NCI-H2171 treated with DMSO at 0.1 percent for 48 hours (cell line): ENCODE data around the gene KIF16B.

Source experiments
- DNase-seq: peaks from one replicate; lab custom pipeline; 2025; lab: John Stamatoyannopoulos, UW

KIF16B gene

DNA sequence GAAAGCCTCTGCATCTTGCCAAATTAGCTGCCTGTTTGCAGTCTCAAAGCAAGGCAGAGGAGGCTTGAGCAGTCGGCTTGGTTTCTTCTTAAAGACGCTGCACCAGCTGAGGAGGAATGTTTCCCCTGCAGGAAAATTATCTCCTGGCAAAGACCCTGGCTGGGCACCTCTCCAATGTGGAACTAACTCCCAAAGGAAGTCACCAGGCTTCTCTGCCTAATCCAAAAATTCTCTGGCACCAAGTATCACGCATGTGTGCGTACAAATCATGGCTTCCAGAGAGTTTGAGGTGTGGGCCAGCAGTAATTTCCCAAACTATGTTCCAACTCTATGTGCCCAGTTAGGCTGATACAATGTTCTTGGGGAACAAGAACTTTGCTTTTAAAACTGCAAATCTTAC is 176.2 kb downstream of the KIF16B start:
- no peak for DNase-seq

DNA sequence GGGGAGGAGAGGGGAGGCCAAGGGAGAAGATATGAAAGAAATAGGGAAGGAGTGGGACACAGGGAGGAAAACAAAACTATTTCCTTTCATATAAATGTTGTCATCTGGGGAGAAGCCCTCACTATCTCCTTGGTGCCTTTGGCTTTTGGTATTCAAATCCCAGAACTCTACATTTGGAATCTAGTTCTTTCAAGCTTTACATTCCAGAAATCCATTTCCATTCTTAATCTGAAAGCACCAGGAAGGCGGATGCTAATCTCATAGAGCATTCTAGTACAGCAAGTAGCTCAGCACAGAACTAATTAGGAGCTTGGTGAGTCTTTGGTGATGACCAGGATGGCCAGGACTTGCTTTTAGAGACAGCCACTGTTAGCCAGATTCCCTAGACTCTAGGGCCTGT is 177.9 kb downstream of the KIF16B start:
- no peak for DNase-seq

DNA sequence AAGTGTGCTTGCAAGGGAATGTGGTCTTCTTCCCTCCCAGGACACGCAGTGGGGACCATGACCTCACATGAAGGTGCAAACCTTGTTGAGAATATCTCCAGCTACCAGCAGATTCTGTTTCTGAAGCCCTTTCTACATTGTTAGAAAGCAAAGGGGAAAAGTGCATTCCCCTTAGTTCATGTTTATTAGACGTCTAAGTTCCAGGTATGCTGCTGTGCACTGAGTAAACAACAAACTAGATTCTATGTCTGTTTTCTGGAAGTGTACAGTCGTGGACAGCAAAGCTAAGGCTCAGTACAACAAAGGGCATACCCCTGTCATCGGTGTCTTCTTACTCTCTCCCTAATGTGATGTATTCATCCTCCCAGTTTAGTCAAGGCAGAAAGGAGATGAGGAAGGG is 178.5 kb downstream of the KIF16B start:
- DNase-seq: no peak

DNA sequence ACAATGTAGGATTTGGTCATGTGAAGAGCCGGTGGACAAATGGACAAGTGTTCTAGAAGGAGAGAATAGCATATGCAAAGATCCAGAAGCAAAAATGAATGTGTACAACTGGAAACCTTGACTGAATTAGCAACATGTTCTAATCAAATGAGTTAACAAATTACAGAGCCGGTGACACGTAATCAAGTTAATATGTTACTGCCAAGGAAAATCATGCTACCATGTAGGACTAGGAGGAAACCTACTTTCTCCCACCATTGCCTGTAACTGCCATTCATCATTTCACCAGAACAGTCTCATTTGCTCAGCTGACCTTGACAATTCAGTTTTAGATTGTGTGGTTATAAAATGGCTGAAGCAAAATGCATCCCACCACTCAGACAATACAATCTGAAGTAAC is 179.4 kb downstream of the KIF16B start:
- no peak for DNase-seq

DNA sequence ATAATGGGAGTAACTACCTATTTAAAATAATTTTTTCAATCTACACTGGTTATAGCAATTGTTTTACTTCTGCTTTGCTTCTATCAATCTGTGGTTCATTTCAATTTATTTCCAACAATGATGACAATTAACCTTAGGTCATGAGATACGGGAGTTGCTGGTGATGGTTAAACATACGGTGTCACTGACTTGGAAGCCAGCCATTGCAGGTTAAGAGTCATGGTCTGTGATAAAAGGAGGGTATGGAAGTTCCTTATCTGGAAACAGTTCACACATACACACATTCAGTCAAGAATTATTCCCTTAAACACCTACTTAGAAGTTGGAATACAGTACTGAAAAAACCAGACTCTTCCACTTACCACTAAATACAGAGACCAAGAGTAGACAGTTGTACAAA is 180.0 kb downstream of the KIF16B start:
- no peak for DNase-seq

DNA sequence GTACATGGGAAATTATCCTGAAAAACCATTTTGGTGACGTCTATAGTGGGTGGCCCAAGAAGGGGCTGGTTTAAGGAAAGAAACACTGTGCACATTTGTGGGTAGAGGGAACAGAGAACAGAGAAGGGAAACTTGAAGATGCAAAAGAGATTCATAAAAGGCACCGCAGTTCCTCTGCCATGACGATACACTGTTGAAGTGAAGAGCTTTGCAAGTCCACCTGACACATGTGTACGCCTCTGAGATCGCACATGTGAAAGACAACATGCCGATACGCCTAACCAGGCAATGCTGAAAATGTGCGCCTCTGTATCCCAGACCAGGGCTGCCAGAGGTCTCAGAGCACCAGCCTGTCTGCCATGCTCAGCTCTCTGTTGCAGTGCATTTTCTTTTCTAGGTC is 180.9 kb downstream of the KIF16B start:
- no peak for DNase-seq

DNA sequence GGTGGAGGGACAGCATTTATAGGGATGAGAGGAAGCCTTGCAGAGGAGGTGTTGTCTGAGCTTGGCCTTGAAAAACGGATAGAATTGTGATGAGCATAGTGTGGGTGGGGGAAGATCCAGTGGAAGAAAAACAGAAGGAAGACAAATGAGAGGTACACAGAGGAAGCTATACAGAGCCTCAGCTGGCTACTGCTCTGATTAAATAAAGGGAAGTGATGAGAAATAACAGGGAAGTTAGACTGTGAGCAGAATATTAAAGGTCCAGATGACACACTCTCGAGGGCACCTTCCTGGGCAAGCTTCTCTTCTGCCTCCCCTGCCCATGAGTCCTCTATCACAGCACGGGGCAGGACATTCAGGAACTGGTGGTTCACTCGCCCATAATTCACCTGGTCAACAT is 182.3 kb downstream of the KIF16B start:
- DNase-seq: no peak

DNA sequence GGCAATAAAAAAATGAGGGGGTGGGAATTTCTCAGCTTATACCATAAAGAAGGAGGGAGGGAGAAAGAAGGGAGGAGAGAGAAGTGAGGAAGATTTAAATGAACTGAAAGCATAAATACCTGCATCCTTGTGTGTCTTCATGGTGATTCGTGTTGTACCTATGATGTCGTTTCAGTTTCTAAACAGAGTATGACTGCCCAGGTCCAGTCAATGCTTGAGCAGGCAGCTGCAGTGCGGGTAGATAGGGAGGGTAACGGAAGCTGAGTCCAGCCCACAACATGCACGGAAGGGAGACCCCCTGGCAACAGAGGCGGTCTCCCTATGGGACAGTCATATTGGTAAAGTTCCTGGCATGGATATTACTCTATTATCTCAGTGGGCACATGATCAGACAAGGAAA is 184.5 kb downstream of the KIF16B start:
- DNase-seq: no peak

DNA sequence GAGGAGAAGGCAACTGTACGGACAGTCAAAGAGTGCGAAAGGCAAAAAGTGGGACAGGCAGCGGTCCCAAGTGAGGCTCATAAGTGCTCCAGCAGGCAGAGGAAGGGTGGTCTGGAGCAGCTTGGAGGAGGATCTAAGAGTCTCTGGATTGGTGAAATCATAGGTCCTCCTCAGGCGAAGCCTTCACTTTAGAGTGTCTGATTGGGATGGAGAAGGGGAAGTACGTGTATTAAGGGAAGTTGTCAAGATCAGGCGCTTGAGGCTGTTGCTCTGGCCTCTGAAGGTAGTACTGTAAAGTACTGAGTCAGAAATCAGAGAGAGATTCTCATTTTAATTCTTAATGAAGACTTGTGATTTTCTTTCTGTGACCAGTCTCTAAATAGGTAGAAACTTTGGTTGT is 185.6 kb downstream of the KIF16B start:
- DNase-seq: no peak

DNA sequence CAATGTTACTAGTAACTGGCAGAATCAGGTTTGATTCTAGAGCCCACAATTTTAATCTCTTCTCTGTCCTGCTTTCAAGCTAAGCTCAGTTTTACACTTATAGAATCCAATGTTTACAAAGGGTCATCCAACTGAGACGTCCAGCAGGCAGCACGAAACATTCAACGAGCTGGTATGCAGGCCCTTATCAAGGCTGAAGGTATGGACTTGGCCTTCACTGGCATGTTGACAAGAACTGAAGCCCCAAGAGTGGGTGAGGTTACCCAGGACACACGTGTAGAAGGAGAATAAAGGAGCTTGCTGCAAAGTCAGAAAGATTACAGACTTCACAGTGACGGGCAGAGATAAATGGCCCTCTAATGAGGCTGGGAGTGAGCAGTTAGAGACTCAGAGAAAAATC is 187.4 kb downstream of the KIF16B start:
- no peak for DNase-seq

DNA sequence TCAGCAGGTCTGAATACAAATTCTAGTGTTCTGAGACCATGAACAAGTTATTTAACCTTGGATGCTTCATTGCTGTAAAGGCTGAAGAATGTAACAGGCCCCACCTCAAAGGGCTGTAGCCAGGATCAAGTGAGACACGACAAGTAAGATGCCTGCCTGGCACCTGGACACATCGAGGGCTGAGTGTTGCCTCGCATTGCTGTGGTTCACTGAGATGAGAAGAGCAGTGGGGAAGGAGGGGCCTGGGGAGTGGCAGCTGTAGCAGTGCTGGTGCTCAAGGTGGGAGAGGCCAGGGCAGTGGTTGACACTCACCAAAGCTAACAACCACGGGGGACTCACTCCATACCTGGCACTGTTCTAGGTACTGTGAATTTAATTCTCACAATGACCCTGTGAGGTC is 187.8 kb downstream of the KIF16B start:
- DNase-seq: no peak

DNA sequence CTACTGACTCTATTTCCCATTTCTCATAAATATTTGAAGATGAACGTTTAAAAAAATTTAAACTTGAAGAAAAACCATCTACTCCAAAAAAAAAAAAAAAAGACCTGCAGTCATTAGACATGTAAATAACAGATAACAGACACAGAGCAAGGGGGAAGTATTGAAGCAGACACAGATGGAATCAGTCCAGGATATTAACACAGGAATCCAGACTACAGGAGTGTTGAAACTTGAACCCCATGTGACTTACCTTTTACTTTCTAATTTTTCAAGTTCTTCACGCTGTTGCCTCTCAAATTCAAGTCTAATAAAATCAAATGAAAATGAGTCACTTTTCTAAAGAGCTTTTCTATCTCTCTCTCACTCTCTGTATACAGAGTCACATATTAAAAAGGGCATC is 191.8 kb downstream of the KIF16B start:
- DNase-seq: peak; percentile 43

DNA sequence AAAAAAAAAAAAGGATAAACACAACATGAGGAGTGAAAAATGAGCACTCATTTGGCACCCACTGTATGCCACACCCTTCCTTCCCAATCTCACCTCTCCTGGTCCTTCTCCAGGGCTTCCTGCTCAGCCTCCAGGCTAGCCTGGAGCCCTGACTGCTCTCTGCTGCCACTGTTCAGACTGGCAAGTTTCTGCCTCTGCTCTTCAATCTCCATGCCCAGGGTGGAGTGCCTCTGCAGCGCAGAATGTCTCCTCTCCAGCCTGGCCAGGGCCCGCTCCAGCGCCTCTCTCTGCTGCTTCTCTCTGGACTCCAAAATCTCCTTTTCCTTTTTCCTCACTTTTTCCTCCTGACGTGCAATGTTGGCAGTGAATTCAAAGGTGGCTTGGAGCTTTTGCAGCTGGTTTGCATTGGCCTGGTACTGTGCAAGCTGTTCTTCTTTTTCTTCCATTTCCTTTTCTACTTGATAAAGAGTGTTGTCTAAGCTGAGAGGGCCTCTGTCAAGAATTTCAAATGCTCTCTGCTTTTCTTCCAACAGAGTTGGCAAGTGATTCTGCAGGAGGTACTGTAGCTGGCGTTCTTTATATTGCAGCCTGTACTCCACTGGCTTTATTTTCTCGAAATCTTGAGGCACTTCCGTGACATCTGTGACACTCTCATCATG is 194.4 kb downstream of the KIF16B start:
- peak; percentile 17 for DNase-seq

DNA sequence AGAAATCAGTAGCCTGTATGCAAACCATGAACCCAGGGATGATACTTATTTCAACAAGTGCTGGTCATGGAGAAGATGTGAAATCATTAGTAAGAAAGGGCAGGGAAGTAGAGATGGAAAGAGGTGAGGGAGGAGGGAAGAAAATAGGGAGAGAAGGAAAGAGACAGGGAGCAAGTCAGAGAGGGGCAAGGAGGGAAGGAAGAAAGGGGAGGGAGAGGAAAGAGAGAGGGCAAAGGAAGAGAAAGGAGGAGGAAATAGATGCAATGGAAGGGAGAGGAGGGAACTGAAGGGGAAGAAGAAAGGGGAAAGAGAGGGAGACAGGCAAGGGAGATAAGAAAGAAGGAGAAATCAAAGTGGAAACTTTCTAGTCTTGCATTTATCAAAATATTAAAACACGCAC is 195.1 kb downstream of the KIF16B start:
- DNase-seq: no peak

DNA sequence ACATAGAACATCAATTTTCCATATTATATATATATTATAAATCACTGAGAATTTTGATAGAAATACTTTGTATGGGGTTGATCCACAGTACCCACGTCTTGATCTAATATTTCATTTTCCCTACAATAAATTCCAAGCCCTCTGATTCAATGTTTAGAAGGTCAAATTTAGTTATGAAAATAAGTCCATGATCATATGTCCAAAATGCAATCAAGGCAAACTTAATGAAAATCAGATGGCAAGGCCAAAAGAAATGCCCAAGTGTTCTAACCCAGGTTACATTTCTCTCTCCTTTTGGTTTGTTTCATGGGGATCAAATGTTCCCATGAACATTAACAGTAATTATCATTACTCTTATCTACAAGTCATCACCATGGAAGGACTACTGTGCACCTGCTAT is 203.8 kb downstream of the KIF16B start:
- DNase-seq: no peak

DNA sequence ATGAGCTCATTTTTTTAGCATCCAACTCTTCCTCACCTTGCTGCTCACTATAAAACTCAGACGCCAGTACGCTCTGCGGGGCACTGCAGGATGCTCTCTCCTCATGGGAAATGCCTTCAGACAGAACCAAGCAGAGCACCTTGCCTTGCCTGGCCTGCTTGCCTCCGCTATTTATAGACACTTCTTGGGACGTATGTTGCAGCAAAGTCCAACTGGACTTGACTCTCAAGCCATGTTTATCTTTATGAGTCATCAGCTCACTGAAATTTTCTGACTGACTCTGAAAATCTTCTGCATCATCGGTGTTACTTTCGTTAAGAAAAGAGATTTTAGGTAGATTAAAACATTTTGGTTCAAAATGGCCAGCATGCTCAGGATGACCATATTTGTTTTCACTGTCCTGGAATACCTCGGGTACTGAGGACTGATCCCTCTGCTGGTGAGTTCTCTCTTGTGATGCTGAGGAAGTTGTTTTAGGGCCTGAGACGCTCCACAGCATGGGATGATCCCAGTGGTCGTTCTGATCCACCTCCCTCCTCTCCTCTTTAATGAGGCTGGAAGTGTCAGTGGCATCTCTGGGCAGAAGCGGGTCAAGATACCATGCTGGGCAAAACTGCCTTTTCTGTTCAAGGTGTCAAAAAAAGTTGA is 204.5 kb downstream of the KIF16B start:
- DNase-seq: no peak

DNA sequence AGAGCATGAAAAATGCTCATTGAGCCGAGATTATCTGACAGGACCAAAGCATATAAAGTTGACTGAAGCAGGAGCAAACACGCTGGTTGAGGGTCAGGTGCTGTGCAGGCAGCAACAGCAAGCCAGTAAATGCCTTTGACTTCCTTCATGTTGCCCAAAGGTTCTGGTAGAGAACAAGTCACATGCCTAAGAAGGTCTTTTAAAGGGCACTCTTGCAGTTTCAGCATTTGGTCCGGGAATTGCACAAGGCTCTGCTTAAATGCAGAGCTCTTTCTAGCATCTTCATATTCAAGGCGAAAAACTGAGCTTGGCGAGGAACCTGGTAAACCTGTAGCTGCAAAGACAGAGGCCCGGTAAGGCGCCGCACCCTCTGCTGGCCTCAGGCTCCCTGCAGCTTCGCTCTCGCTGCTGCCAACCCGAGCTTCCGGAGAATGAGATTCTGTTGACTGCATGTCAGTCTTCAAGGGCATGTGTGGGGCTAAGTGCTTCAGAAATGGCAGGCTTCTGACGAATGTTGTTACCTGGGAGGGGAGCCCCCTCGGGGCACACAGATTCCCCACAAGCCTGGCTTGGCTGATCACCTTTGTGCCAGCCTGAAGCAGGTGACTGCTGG is 205.2 kb downstream of the KIF16B start:
- no peak for DNase-seq

DNA sequence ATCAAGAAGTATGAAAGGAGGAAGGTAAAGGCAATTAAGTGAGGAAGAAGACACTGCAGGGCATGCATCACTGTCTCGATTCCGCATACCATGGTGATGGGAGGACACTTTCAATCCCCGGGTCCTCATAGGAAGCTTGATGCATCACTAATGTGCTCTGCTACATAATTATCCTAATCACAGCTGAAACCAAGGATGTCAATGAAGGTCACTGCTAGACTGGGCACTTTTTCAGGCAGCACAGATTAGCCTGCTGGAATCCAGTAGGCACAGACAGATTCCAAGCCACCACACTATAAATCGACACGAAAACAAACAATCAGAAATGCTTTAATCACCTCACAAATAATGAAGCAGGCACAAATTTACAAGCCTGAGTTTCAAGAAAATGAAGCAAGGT is 206.7 kb downstream of the KIF16B start:
- DNase-seq: no peak

DNA sequence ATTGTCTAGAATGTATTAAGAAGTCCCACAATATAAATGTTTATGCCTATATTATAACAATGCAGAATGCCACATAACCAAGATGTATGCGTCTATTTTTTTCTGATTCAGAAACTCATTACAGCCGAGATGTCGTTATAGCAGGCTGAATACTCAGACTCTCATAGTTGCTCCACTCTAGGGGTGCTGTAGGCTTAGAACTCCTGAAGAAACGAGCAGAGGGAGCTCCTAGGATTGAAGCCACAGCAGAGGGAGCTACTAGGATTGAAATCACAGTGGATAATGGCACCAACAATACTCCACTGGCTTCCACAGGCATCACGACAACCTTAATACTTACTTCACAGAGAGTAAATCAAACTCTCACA is 208.9 kb downstream of the KIF16B start:
- no peak for DNase-seq

DNA sequence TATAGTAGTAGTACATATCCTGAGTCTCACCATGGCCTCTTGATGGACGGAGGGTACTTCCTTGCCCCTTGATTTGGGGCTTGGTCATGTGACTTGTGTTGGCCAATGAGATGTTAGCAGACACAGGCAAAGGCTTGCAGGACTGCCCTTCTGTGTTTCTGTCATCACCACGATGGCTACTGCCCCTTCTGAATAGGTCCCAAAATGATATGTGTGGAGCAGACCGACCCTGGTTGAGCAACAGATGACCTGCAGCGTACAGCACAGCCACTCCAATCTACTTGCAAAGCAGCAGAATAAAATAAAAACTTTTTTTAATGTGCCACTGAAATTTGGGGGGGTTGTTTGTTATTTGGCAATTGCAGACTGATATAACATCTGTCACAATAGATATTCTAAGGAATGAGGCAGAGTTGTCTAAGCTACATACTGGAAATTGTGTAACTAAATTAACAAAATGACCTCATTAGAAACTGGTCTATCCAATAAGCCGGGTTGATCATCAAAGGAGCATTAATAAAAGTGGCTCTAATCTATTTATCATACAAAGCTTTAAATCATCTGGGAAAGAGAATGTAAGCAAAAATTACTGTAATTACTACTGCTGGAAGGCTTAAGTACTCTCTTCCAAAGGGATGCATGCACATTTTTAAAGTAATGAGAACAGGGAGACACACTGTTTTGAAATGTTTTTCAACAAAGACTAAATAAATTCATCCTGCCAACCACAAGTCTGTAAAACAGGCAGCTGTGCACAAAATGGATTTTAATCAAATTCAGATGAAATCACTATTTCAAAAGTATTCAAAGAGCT is 209.5 kb downstream of the KIF16B start:
- DNase-seq: no peak

DNA sequence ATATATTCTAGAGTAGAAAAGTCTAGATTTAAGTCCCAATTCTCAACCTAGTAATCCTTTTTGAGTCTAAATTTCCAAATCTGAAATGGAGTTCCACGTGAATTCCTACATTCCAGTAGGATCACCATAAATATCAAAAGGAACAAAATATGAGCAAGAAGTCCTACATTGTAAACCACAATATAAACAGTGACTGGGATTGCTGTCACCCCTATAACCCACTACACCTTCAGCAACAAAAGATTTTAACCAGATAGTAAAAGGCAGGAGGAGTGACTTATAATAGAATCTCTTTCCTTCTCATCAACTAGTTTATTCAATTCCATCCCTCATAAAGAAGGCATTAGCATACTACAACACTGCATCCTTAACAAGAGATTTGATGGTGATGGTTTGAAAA is 210.6 kb downstream of the KIF16B start:
- no peak for DNase-seq

DNA sequence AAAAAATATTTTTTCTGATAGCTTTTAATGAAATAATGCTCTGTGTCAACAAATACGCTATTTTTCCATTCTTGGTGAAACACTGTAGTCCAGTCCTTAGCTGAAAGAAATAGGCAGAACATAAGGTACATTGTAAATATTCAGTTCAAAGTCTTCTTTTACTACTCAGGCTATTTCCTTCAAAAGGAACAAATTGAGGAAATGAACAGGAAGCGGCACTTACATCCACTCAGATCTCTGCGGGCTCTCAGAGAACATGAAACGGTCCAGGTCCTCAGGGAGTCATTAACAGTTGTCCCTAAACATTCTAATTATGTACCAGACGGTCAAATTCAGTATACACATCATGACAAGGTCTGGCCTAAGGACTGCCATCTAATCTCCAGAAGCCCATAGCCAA is 212.6 kb downstream of the KIF16B start:
- DNase-seq: no peak

DNA sequence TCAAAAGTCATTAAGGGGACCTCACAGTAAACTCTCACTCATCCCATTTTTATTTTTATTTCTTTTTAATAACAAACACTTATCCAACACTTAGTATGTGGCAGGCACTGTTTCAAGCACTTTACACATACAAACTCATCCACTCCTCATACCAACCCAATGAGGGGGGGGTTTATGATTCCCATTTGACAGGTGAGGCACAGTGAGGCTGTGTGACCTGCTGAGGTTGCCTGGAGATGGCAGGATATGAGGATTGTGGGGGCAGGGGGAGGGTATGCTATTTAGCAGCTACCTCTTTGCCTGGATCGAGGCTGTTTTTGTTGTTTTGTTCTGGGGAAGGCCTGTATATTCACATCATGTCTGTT is 219.8 kb downstream of the KIF16B start:
- DNase-seq: no peak
